A673 (cell line): ENCODE results near the gene ALDOA.

Source experiments
- EZH2 ChIP-seq: fragments of 200-600 bp; sonication (generic); IDR thresholded peaks from 2 replicates; pipeline ENCODE4 v1.6.1; 2017; ENCODE audit warnings: borderline replicate concordance, low read depth, mild to moderate bottlenecking, mixed read lengths, antibody characterized with exemption, low read length; ENCODE audit not compliant: poor library complexity, severe bottlenecking
- TF ChIP-seq, protein P1 (sequence below): fragments of 300-800, 200-600 bp; sonication (generic); conservative IDR thresholded peaks from 2 replicates; pipeline ENCODE4 v1.5.1; 2017; ENCODE audit warnings: low read depth, mild to moderate bottlenecking, antibody characterized with exemption, low read length, moderate library complexity, mixed read lengths

DNA sequence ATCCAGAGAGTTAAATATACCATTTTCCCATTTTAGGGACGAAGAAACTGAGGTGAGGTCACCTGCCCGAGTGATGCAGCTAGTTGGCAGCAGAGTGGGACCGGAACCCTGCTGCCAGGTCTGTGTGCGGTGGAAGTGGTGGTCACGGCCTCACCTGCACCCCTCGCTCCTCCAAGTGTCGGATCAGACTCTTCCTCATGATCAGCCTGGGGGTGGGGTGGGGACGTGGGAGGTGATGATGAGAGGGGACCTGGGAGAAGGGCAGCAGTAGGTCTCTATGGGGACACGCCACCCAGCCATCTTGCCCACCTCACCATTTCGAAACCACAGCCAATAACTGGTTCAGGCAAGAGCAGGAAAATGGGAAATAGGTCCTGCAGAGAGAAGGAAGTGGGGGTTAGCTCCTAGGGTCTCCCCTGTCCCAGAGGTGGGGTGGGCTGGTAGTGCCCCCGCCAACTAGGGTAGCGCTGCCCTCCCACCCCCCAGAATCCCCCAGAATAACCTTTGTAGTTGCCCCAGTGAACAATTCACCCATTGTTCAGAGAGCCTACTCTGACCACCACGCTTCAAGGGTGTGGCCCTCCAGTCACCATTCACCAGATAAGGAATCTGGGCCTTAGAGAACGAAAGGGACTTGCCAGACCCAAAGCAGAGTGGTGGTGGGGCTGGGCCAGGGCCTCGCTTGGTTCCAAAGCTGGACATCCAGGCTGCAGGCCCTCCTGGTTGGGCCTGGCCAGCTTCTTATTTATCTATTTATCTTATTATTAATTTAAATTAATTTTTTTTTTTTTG, 42.7 kb downstream of the ALDOA start:
- TF ChIP-seq, protein P1, sequence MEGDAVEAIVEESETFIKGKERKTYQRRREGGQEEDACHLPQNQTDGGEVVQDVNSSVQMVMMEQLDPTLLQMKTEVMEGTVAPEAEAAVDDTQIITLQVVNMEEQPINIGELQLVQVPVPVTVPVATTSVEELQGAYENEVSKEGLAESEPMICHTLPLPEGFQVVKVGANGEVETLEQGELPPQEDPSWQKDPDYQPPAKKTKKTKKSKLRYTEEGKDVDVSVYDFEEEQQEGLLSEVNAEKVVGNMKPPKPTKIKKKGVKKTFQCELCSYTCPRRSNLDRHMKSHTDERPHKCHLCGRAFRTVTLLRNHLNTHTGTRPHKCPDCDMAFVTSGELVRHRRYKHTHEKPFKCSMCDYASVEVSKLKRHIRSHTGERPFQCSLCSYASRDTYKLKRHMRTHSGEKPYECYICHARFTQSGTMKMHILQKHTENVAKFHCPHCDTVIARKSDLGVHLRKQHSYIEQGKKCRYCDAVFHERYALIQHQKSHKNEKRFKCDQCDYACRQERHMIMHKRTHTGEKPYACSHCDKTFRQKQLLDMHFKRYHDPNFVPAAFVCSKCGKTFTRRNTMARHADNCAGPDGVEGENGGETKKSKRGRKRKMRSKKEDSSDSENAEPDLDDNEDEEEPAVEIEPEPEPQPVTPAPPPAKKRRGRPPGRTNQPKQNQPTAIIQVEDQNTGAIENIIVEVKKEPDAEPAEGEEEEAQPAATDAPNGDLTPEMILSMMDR = no peak
- no peak for TF ChIP-seq EZH2
